Central memory CD8-positive, alpha-beta T cell (primary cell): Measurements from ENCODE around the gene SLC18A2.

Source experiments
- ATAC-seq: fragments of 150-1000 bp; cut with Tn5 transposase; replicated peaks from 2 replicates; pipeline ENCODE4 v1.10.0; 2022; ENCODE audit warnings: mild to moderate bottlenecking, moderate FRiP score, moderate number of reproducible peaks; ENCODE audit not compliant: poor library complexity, severe bottlenecking; ENCODE audit errors: extremely low read depth
- DNase-seq, 2 donors: peaks; one replicate each; pipeline ENCODE4 v3.0.0; 2021; ENCODE audit warnings: low spot score in 2 of 2
- H3K27ac Mint-ChIP-seq: one replicate; pipeline ENCODE4 v1.8.0; 2022; ENCODE audit warnings: low read depth, mild to moderate bottlenecking, moderate library complexity, mixed read lengths
- H3K27me3 Mint-ChIP-seq: one replicate; pipeline ENCODE4 v1.8.0; 2022; ENCODE audit warnings: mixed read lengths
- H3K36me3 Mint-ChIP-seq: one replicate; pipeline ENCODE4 v1.8.0; 2022; ENCODE audit warnings: mild to moderate bottlenecking, moderate library complexity, mixed read lengths; ENCODE audit not compliant: insufficient read depth
- H3K4me1 Mint-ChIP-seq: one replicate; pipeline ENCODE4 v1.8.0; 2022; ENCODE audit warnings: mixed read lengths
- H3K4me3 Mint-ChIP-seq: one replicate; pipeline ENCODE4 v1.8.0; 2022; ENCODE audit warnings: mild to moderate bottlenecking, moderate library complexity, mixed read lengths
- H3K9me3 Mint-ChIP-seq: one replicate; pipeline ENCODE4 v1.8.0; 2022; ENCODE audit warnings: mixed read lengths

Gene SLC18A2

DNA sequence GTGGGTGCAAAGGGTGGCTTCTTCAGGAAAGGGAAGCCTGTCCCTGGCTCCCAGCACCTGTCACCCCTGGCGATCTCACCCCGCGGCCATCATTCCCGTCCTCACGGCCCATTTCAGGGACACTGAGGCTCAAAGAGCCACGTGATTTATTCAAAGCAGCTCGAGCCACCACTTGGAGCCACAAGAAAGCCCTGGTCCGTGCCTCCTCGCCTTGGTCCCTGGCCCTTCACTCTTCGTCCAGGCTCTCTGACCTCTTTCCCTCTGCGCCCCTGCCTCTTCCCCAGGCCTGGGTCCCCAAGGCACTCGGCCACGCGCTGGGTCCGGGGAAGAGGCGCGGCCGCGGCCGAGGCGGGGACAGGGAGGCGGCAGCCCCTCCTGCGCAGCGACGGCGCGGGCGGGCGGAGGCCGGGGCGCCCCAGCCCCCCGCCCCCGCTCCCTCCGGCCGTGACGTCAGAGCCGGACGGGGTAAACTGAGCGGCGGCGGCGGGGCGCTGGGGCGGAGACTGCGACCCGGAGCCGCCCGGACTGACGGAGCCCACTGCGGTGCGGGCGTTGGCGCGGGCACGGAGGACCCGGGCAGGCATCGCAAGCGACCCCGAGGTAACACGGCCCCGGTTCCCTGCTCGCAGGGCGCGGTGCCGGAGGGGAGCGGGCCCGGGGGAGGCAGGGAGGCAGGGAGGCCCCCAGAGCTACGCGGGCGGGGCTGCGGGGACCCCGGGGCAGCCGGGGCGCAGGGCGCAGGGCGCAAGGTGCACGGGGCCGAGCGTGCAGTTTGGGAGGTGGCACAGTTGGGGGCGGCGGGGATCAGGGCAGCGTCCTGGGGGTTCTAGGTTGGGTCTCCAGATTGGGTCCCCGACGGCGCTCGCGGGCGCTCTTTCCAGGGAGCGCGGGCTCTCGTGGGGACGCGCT is at the start of gene SLC18A2:
SLC18A2 (plus strand) TSS at position 494 of the 909 bp plus-strand sequence. CDS start 580 bp downstream, outside the sequence.
- peaks cover 65% of the 10 kb centered on the region for H3K27me3 Mint-ChIP-seq
- no peak within 1 kb of the TSS for H3K27ac Mint-ChIP-seq
- H3K4me1 Mint-ChIP-seq = no peaks in the 10 kb centered on the region
- no peak for ATAC-seq
- no peak for DNase-seq
- no peaks in the 10 kb centered on the region for H3K9me3 Mint-ChIP-seq
- no peaks in the 10 kb centered on the region for H3K36me3 Mint-ChIP-seq
- H3K4me3 Mint-ChIP-seq = peak within 1 kb of the TSS; percentile 12

GRCh38 chr10:117197189-117197588 is 43.7 kb upstream of the SLC18A2 start, which contains the start of gene KCNK18:
Gene KCNK18, plus strand, starts transcription at chr10:117197489. Its CDS starts 0 bp downstream, at chr10:117197489.
- ATAC-seq (no peak), DNase-seq (no peak)
- no peak within 1 kb of the TSS for H3K27ac Mint-ChIP-seq
- H3K4me3 Mint-ChIP-seq = no peak within 1 kb of the TSS
- H3K4me1 Mint-ChIP-seq = no peaks in the 10 kb centered on the region
- no peaks in the 10 kb centered on the region for H3K36me3 Mint-ChIP-seq
- no peaks in the 10 kb centered on the region for H3K9me3 Mint-ChIP-seq
- H3K27me3 Mint-ChIP-seq = no peaks in the 10 kb centered on the region

GRCh38 chr10:117198088-117198487 is 42.8 kb upstream of the SLC18A2 start:
- no peaks in the 10 kb centered on the region for H3K36me3 Mint-ChIP-seq
- no peaks in the 10 kb centered on the region for H3K9me3 Mint-ChIP-seq
- H3K27ac Mint-ChIP-seq = no peak overlapping the region
- no peak for ATAC-seq
- no peak overlapping the region for H3K4me3 Mint-ChIP-seq
- DNase-seq = no peak
- H3K27me3 Mint-ChIP-seq = no peaks in the 10 kb centered on the region
- H3K4me1 Mint-ChIP-seq = no peaks in the 10 kb centered on the region

DNA sequence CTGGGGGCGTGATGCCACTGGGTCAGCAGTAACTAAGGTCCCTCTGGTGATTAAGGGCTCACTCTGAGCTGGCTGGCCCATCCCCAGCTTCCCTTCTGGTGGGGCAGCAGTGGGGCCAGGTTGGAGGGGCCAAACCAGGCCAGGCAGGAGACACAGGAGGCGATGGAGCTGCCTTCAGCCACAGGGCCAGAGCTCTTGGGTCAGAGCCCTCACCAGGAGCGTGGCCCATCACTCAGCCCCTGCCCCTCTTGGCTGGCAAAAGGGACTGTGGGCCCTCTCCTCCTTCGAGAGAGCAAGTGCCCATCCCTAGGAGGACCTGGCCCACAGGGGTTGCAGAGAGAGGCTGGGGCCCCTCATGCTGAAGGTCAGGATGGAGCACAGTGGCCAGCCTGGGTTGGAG is 39.1 kb upstream of the SLC18A2 start:
- no peak overlapping the region for H3K27ac Mint-ChIP-seq
- H3K36me3 Mint-ChIP-seq = no peaks in the 10 kb centered on the region
- ATAC-seq = no peak
- H3K9me3 Mint-ChIP-seq = peaks cover 5% of the 10 kb centered on the region
- no peak overlapping the region for H3K4me3 Mint-ChIP-seq
- H3K4me1 Mint-ChIP-seq = no peaks in the 10 kb centered on the region
- DNase-seq = no peak
- H3K27me3 Mint-ChIP-seq = peaks cover 19% of the 10 kb centered on the region

- Mint-ChIP-seq H3K9me3 (peaks cover 5% of the 10 kb centered on the region), H3K4me1 (no peaks in the 10 kb centered on the region), H3K36me3 (no peaks in the 10 kb centered on the region), H3K27me3 (peaks cover 44% of the 10 kb centered on the region), H3K27ac (no peak overlapping the region), H3K4me3 (no peak overlapping the region)
- ATAC-seq (no peak), DNase-seq (no peak)
Observed at GRCh38 chr10:117204316-117204715, 36.6 kb upstream of the SLC18A2 start.

DNA sequence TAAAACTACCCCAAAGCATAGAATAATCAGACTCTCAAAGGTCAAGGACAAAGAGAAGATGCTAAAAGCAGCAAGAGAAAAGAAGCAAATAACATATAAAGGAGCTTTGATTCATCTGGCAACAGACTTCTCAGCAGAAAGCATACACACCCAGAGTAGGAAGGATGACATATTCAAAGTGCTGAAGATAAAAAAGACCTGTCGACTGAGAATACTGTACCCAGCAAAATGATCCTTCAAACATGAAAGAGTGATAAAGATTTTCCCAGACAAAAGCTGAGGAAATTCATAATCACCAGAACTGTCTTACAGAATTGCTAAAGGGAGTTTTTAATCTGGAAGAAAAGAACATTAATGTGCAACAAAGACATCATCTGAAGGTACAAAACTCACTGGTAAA is 28.7 kb upstream of the SLC18A2 start:
- Mint-ChIP-seq H3K4me1 (no peaks in the 10 kb centered on the region), H3K4me3 (no peak overlapping the region), H3K9me3 (no peaks in the 10 kb centered on the region), H3K27me3 (peaks cover 71% of the 10 kb centered on the region), H3K36me3 (peaks cover 3% of the 10 kb centered on the region), H3K27ac (no peak overlapping the region)
- DNase-seq = no peak
- no peak for ATAC-seq

DNA sequence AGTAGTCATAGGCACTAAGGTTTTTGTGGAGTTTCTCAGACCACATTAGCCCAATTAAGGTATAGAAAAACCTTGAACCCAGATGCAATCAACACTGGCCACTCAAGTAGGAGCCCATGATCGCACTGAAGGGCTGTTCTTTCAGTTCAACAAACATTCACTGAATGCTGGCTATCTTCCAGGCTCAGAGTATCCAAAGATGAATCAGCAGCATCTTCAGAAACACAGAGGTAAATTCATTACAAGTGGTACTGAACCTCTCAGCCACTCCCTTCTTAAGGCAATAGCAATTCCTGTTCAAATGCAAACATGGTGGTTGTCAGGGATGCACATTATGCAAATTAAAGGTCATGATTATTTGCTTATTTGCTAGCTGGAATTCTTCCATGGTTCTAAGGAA is 26.5 kb upstream of the SLC18A2 start:
- Mint-ChIP-seq H3K4me1 (no peaks in the 10 kb centered on the region), H3K36me3 (peaks cover 5% of the 10 kb centered on the region), H3K27me3 (peaks cover 49% of the 10 kb centered on the region), H3K9me3 (no peaks in the 10 kb centered on the region), H3K27ac (no peak overlapping the region), H3K4me3 (no peak overlapping the region)
- DNase-seq = no peak
- ATAC-seq = no peak

GRCh38 chr10:117215079-117215478 is 25.8 kb upstream of the SLC18A2 start:
- Mint-ChIP-seq H3K36me3 (peaks cover 7% of the 10 kb centered on the region), H3K27me3 (peaks cover 42% of the 10 kb centered on the region), H3K4me1 (no peaks in the 10 kb centered on the region), H3K27ac (no peak overlapping the region), H3K9me3 (no peaks in the 10 kb centered on the region), H3K4me3 (no peak overlapping the region)
- DNase-seq (no peak), ATAC-seq (no peak)

DNA sequence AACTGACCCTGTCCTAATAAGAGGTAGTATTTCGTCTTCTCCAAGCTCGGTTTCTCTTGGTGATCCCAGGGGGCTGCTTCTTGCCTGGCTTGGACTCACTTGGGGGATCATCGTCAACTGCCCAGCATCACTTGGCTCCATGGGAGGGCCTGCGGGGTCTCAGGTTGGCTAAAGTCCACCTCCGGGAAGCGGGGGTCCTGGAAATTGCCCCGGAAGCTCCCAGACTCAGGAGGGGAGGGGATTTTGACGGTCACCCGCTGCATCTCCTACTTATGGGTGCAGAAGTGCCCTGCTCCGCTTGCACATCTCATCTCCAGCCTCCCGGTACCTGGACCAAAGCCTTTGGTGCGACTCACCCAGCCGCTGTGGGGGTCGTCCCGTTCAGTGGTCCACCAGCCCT is 24.9 kb upstream of the SLC18A2 start:
- Mint-ChIP-seq H3K27ac (no peak overlapping the region), H3K4me3 (peak overlapping the region; percentile 73), H3K27me3 (peaks cover 40% of the 10 kb centered on the region), H3K4me1 (no peaks in the 10 kb centered on the region), H3K9me3 (no peaks in the 10 kb centered on the region), H3K36me3 (peaks cover 7% of the 10 kb centered on the region)
- ATAC-seq (no peak), DNase-seq (no peak)

DNA sequence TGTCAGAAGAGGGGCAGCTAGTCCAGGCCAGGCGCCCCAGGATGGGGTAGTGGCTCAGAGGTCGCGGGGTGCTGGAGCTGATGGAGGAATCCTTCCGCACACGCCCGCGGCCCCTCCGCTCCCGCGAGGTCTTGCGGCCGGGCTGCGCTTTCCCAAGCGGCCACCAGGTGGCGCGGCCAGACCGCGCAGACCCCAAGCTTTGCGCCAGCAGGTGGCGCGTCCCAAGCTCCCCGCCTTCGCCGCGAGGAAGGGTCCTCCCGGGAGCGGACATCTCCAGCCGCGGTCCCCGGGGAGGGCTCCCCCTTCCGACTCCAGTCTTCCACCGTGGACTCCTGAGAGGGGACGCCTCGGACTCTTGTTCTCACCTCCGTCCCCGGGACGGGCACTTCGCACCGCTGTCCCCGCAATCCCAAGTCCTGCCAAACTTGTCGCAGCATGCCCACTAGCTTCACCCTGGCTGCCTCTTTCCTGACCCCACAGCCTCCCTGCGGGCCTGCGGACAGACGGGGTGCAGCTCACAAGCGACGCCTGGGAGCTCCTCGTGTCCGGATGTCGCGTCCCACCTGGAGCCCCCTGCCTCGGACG is 24.2 kb upstream of the SLC18A2 start:
- Mint-ChIP-seq H3K27ac (no peak overlapping the region), H3K4me1 (no peaks in the 10 kb centered on the region), H3K36me3 (peaks cover 7% of the 10 kb centered on the region), H3K9me3 (no peaks in the 10 kb centered on the region), H3K4me3 (peak overlapping the region; percentile 73), H3K27me3 (peaks cover 40% of the 10 kb centered on the region)
- ATAC-seq = peak; percentile 69
- DNase-seq = peak; percentile 40 to 55

DNA sequence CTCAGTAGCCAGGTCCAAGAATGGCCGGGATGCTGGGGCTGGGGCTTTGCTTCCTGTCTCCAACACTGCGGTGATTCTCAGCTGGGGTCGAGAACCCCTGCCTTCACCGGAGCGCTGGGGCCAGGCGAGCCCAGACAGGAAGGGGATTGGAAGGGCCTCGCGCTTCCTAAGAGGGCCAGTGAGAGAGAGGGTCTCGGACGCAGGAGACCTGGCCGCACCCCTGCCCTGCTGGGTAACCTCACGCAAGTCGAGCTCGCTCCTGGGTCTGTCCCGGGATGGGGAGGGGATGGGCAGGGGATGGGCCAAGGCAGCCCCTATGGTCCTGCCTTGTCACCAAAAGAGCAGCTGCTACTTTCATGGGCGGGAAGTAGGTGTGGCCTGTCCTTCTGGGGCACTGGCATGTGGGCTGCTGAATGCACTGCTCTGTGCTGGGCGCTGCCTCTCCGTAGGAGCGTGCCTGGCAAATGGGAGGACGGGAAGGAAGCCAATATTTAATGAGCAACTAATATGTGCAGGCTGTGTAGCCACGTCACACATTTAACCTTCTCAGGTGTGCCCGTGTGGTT is 23.6 kb upstream of the SLC18A2 start:
- peak overlapping the region; percentile 73 for H3K4me3 Mint-ChIP-seq
- H3K27ac Mint-ChIP-seq = no peak overlapping the region
- H3K4me1 Mint-ChIP-seq = no peaks in the 10 kb centered on the region
- ATAC-seq (peak; percentile 34), DNase-seq (no peak)
- no peaks in the 10 kb centered on the region for H3K9me3 Mint-ChIP-seq
- peaks cover 44% of the 10 kb centered on the region for H3K27me3 Mint-ChIP-seq
- peaks cover 7% of the 10 kb centered on the region for H3K36me3 Mint-ChIP-seq

- H3K4me1 Mint-ChIP-seq = no peaks in the 10 kb centered on the region
- peaks cover 55% of the 10 kb centered on the region for H3K27me3 Mint-ChIP-seq
- no peak overlapping the region for H3K27ac Mint-ChIP-seq
- H3K4me3 Mint-ChIP-seq = no peak overlapping the region
- peaks cover 7% of the 10 kb centered on the region for H3K36me3 Mint-ChIP-seq
- ATAC-seq = no peak
- DNase-seq = no peak
- no peaks in the 10 kb centered on the region for H3K9me3 Mint-ChIP-seq
Observed at GRCh38 chr10:117218654-117219053, 22.3 kb upstream of the SLC18A2 start.
